Tibial nerve (tissue), 4 donors: ENCODE results near the gene GAL. TPM values are rescaled to one million over a fixed set of nuclear protein-coding genes. Genes with fewer than 3 reads are reported as not detected.

ENCODE experiments used
- DNase-seq, 2 donors: peaks; one replicate each; pipeline ENCODE4 v3.0.0-alpha.2; 2019; ENCODE audit warnings: low spot score in 2 of 2
- H3K27ac ChIP-seq, 4 donors: fragments of 200-600 bp; sonication (generic) in 3 of 4; one replicate each; pipeline ENCODE4 v1.5.1; 2017 to 2019; ENCODE audit warnings: mild to moderate bottlenecking in 1 of 4
- H3K27me3 ChIP-seq, 2 donors: fragments of 200-600 bp; sonication (generic) in 1 of 2; one replicate each; pipeline versions ENCODE4 v1.5.1 to v1.6.0; 2017 to 2019
- H3K36me3 ChIP-seq, 3 donors: fragments of 200-600 bp; sonication (generic); one replicate each; pipeline ENCODE4 v1.5.1; 2018 to 2019
- H3K4me1 ChIP-seq, 4 donors: fragments of 200-600 bp; sonication (generic) in 3 of 4; one replicate each; pipeline ENCODE4 v1.5.1; 2017 to 2019
- H3K4me3 ChIP-seq, 4 donors: fragments of 200-600 bp; sonication (generic) in 3 of 4; one replicate each; pipeline ENCODE4 v1.5.1; 2017 to 2019; ENCODE audit warnings: mild to moderate bottlenecking in 1 of 4, moderate library complexity in 1 of 4
- H3K9me3 ChIP-seq, 4 donors: fragments of 200-600 bp; sonication (generic) in 3 of 4; one replicate each; pipeline ENCODE4 v1.5.1; 2017 to 2019
- CTCF ChIP-seq, 5 experiments: fragments of 200-600 bp in 3 of 5; fragments of 450-650 bp in 2 of 5; sonication (generic) in 3 of 5; IDR thresholded peaks; one replicate each; pipeline ENCODE4 v1.5.1; 2016 to 2019; ENCODE audit warnings: antibody characterized with exemption in 5 of 5, mild to moderate bottlenecking in 3 of 5, moderate library complexity in 2 of 5
- EP300 ChIP-seq, 2 donors: sonication (generic); formaldehyde crosslinking; IDR thresholded peaks; one replicate each; pipeline ENCODE4 v1.6.1; 2017; ENCODE audit warnings: antibody characterized with exemption in 2 of 2, mild to moderate bottlenecking in 1 of 2
- POLR2A ChIP-seq, 2 donors: fragments of 450-650 bp; IDR thresholded peaks; one replicate each; pipeline ENCODE4 v1.6.1; 2017; ENCODE audit warnings: antibody characterized with exemption in 2 of 2, mild to moderate bottlenecking in 2 of 2, moderate library complexity in 2 of 2
- WGBS, 2 donors: methylation state at CpG; one replicate each; pipeline ENCODE4 v1.1.5; 2018; 5-methylcytosine and 5-hydroxymethylcytosine counted together
- total RNA-seq, 4 donors: library from RNA; depleted of rRNA; stranded (reverse); fragments of >200 nt; gene quantifications; one replicate each; pipeline ENCODE4 v1.1.0, GENCODE V29; 2016

The GAL gene
- total RNA-seq, 4 donors from 2014 or later = 3.3 TPM; not detected in 3

GRCh38 chr11:68683121-68683520, 1.2 kb upstream of the GAL start:
- WGBS, 2 donors = 80 to 82% methylated on average over 5 to 7 of the region's 7 CpGs
- no peaks in the 10 kb centered on the region for H3K9me3 ChIP-seq
- TF ChIP-seq CTCF (IDR thresholded peaks at IDR 0.05) = no peak
- no peak for TF ChIP-seq EP300 (IDR thresholded peaks at IDR 0.05)
- no peak for TF ChIP-seq POLR2A (IDR thresholded peaks at IDR 0.05)
- H3K27ac ChIP-seq = no peak overlapping the region
- no peaks in the 10 kb centered on the region for H3K36me3 ChIP-seq
- H3K4me3 ChIP-seq = no peak overlapping the region
- no peak for DNase-seq
- peaks cover 0 to 49% of the 10 kb centered on the region in 2 donors for H3K27me3 ChIP-seq
- peaks cover 0 to 16% (median 3%) of the 10 kb centered on the region in 4 donors for H3K4me1 ChIP-seq

GRCh38 chr11:68683536-68684384, 584 bp upstream of the GAL start:
- DNase-seq = no peak
- H3K4me3 ChIP-seq = peak overlapping the region in 1 of 4 donors; percentile 4
- H3K27ac ChIP-seq = no peak overlapping the region
- no peaks in the 10 kb centered on the region for H3K36me3 ChIP-seq
- no peaks in the 10 kb centered on the region for H3K9me3 ChIP-seq
- 27 to 36% methylated on average over 13 to 32 of the region's 37 CpGs for WGBS, 2 donors
- H3K4me1 ChIP-seq = peaks cover 0 to 16% (median 3%) of the 10 kb centered on the region in 4 donors
- no peak for TF ChIP-seq CTCF (IDR thresholded peaks at IDR 0.05)
- TF ChIP-seq POLR2A (IDR thresholded peaks at IDR 0.05) = no peak
- no peak for TF ChIP-seq EP300 (IDR thresholded peaks at IDR 0.05)
- H3K27me3 ChIP-seq = peaks cover 0 to 55% of the 10 kb centered on the region in 2 donors

- Histone ChIP-seq H3K4me1 (peaks cover 0 to 16% (median 3%) of the 10 kb centered on the region in 4 donors), H3K4me3 (no peak overlapping the region), H3K27ac (no peak overlapping the region), H3K9me3 (no peaks in the 10 kb centered on the region), H3K27me3 (peaks cover 0 to 62% of the 10 kb centered on the region in 2 donors), H3K36me3 (no peaks in the 10 kb centered on the region)
- WGBS, 2 donors = 91 to 92% methylated on average over 18 of the region's 18 CpGs
- TF ChIP-seq EP300 (IDR thresholded peaks at IDR 0.05) (no peak), CTCF (IDR thresholded peaks at IDR 0.05) (no peak), POLR2A (IDR thresholded peaks at IDR 0.05) (no peak)
- DNase-seq = no peak
Observed at GRCh38 chr11:68685656-68686380, 1.5 kb downstream of the GAL start.

- 78 to 86% methylated on average over 12 of the region's 12 CpGs for WGBS, 2 donors
- H3K27me3 ChIP-seq = peaks cover 0 to 62% of the 10 kb centered on the region in 2 donors
- H3K27ac ChIP-seq = no peak overlapping the region
Observed at GRCh38 chr11:68686486-68686885, 2.1 kb downstream of the GAL start.

More at GRCh38 chr11:68686486-68686885, 2.1 kb downstream of the GAL start:
- TF ChIP-seq CTCF (IDR thresholded peaks at IDR 0.05) = no peak
- TF ChIP-seq EP300 (IDR thresholded peaks at IDR 0.05) = no peak
- TF ChIP-seq POLR2A (IDR thresholded peaks at IDR 0.05) = no peak
- DNase-seq = no peak
- no peaks in the 10 kb centered on the region for H3K9me3 ChIP-seq
- H3K4me3 ChIP-seq = no peak overlapping the region
- H3K36me3 ChIP-seq = no peaks in the 10 kb centered on the region
- H3K4me1 ChIP-seq = peaks cover 0 to 16% (median 3%) of the 10 kb centered on the region in 4 donors
